ENCODE measurements around the gene SRGAP3. TPM values are rescaled to one million over a fixed set of nuclear protein-coding genes. Genes with fewer than 3 reads are reported as not detected.

SRGAP3 gene
- total RNA-seq, 6 experiments from 2014 or later, result 1.8 to 5.2 (median 3.1) TPM

DNA sequence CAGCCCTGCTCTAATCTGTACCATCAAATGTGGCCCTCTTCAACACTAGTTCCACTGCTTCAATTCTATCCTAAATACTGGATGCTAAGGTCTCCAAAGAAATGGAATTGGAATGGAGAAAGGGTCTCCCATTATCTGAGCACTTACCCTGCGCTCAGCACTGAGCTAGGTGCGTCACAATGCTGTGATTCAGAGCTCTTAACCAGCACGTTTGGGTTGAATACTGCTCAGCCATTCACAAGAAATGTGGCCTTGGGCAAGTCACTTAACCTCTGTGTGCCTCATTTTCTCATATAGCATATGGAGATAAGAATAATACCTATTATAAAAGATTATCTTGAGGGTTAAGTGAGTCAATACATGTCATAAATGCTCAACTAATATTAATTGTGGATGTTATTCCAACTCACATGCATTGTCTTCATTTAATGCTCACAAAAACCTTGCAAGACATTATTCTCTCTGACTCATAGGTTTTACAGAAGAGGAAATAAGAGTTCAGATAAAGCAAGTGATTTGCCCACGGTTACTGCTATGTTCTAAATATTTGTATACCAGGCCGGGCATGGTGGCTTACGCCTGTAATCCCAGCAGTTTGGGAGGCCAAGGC is 27.4 kb upstream of the SRGAP3 start:
- TF ChIP-seq CTCF (IDR thresholded peaks at IDR 0.05) (no peak), POLR2A (IDR thresholded peaks at IDR 0.05) (no peak)
- Histone ChIP-seq H3K27ac (no peak overlapping the region), H3K36me3 (no peaks in the 10 kb centered on the region), H3K4me3 (no peak overlapping the region), H3K4me1 (no peaks in the 10 kb centered on the region), H3K9me3 (no peaks in the 10 kb centered on the region), H3K27me3 (no peaks in the 10 kb centered on the region)
- 81% methylated on average over 6 of the region's 6 CpGs for WGBS (ENCODE audit: insufficient coverage, low coverage, low lambda C conversion rate, missing lambda C conversion rate)
- no peak for DNase-seq
- no peak for ATAC-seq
- intact Hi-C loops (cut with DNase I), result no loop called here

DNA sequence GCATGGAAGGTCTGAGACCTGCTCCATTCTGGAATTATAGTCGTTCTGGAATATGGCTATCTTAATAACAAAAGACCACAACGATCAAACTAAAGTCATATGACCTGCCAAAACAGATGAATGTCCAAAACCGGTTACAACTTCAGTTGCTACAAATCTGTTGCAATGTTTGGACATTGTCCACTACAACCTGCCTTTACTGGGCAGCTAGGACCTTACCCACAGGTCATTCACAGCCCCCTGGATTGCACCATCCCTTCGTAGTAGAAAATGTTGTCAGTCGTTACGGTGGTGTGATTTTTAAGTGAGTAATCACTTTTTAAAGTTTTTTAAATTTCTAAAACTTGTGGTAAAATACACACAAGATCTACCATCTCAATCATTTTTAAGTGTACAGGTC is 22.5 kb upstream of the SRGAP3 start:
- peak; percentile 65 to 86 (median 84) for ATAC-seq
- intact Hi-C loops (cut with DNase I), result no loop called here
- no peaks in the 10 kb centered on the region for H3K36me3 ChIP-seq
- H3K4me3 ChIP-seq, result no peak overlapping the region
- no peak for DNase-seq
- TF ChIP-seq CTCF (IDR thresholded peaks at IDR 0.05) (no peak), POLR2A (IDR thresholded peaks at IDR 0.05) (no peak)
- no peaks in the 10 kb centered on the region for H3K4me1 ChIP-seq
- no peak overlapping the region for H3K27ac ChIP-seq
- H3K27me3 ChIP-seq, result no peaks in the 10 kb centered on the region
- WGBS (ENCODE audit: insufficient coverage, low coverage, low lambda C conversion rate, missing lambda C conversion rate), result 29% methylated on average over 6 of the region's 6 CpGs
- H3K9me3 ChIP-seq, result no peaks in the 10 kb centered on the region

GRCh38 chr3:9270704-9271103 is 21.3 kb upstream of the SRGAP3 start:
- DNase-seq (no peak), ATAC-seq (no peak)
- TF ChIP-seq CTCF (IDR thresholded peaks at IDR 0.05) (no peak), POLR2A (IDR thresholded peaks at IDR 0.05) (no peak)
- no peaks in the 10 kb centered on the region for H3K9me3 ChIP-seq
- no peaks in the 10 kb centered on the region for H3K27me3 ChIP-seq
- no peaks in the 10 kb centered on the region for H3K36me3 ChIP-seq
- H3K4me1 ChIP-seq, result no peaks in the 10 kb centered on the region
- no peak overlapping the region for H3K27ac ChIP-seq
- no peak overlapping the region for H3K4me3 ChIP-seq
- WGBS (ENCODE audit: insufficient coverage, low coverage, low lambda C conversion rate, missing lambda C conversion rate), result 88% methylated on average over 4 of the region's 4 CpGs
- intact Hi-C loops (cut with DNase I), result no loop called here

GRCh38 chr3:9266716-9267115 is 17.3 kb upstream of the SRGAP3 start:
- no peaks in the 10 kb centered on the region for H3K27me3 ChIP-seq
- ATAC-seq (no peak), DNase-seq (no peak)
- no peak overlapping the region for H3K27ac ChIP-seq
- H3K36me3 ChIP-seq, result no peaks in the 10 kb centered on the region
- H3K4me1 ChIP-seq, result no peaks in the 10 kb centered on the region
- WGBS (ENCODE audit: insufficient coverage, low coverage, low lambda C conversion rate, missing lambda C conversion rate), result 96% methylated on average over 3 of the region's 3 CpGs
- TF ChIP-seq CTCF (IDR thresholded peaks at IDR 0.05) (no peak), POLR2A (IDR thresholded peaks at IDR 0.05) (no peak)
- H3K9me3 ChIP-seq, result no peaks in the 10 kb centered on the region
- H3K4me3 ChIP-seq, result no peak overlapping the region
- intact Hi-C loops (cut with DNase I), result no loop called here

DNA sequence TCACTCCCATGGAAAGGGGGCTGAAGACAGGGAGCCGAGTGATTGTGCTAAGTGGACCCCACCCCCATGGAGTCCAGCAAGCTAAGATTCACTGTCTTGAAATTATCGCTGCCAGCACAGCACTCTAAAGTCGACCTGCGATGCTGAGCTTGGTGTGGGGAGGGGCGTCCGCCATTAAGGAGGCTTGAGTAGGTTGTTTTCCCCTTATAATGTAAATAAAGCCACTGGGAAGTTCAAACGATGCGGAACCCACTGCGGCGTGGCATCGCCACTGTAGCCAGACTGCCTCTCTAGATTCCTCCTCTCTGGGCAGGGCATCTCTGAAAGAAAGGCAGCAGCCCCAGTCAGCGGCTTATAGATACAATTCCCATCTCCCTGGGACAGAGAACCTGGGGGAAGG is 10.9 kb upstream of the SRGAP3 start:
- TF ChIP-seq CTCF (IDR thresholded peaks at IDR 0.05) (no peak), POLR2A (IDR thresholded peaks at IDR 0.05) (no peak)
- Histone ChIP-seq H3K27me3 (no peaks in the 10 kb centered on the region), H3K4me1 (no peaks in the 10 kb centered on the region), H3K9me3 (no peaks in the 10 kb centered on the region), H3K36me3 (no peaks in the 10 kb centered on the region), H3K4me3 (no peak overlapping the region), H3K27ac (no peak overlapping the region)
- DNase-seq (no peak), ATAC-seq (no peak)
- intact Hi-C loops (cut with DNase I), result no loop called here
- no CpG with 5 or more reads among the region's 12 CpGs for WGBS (ENCODE audit: insufficient coverage, low coverage, low lambda C conversion rate, missing lambda C conversion rate)
